AML-193 (cell line): ENCODE data around the gene EIF4H.
A peak's percentile ranks its signal among the peaks of the same experiment; 100 is the strongest.
"Not testable (repeated sequence)": the region's sequence is repeated elsewhere in the genome, so short reads cannot be mapped to it uniquely, and the experiment has no call there.

Source experiments
- DNase-seq, 2 experiments: peaks; one replicate each; lab custom pipeline; 2025; lab: John Stamatoyannopoulos, UW

The EIF4H gene

DNA sequence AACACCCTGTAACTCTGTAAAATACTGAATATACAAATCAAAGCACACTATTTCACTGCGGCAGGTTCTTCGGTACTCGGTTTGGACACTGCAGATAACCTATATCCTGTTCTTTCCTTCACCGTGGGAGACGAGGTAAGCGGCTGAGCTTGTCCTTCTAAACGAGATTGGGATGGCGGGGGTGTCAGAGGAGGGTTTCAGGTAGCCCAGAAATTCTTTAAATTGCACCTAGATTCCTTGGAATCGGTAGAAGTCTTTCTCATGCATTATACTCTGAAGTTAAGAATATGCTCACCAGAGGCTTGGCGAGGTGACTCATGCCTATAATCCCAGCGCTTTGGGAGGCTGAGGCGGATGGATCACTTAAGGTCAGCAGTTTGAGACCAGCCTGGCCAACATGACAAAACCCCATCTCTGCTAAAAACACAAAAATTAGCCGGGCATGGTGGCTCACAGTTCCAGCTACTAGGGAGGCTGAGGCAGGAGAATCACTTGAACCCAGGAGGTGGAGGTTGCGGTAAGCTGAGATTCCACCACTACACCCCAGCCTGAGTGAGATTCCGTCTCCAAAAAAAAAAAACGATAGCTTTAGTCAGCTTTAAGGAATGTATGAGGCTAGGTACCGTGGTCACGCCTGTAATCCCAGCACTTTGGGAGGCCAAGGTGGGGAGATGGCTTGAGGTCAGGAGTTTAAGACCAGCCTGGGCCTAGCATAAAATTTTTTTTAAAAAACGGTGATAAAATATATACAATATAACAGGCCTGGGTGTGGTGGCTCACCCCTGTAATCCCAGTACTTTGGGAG lies 25.6 kb downstream of the EIF4H start:
- DNase-seq: no peak

DNA sequence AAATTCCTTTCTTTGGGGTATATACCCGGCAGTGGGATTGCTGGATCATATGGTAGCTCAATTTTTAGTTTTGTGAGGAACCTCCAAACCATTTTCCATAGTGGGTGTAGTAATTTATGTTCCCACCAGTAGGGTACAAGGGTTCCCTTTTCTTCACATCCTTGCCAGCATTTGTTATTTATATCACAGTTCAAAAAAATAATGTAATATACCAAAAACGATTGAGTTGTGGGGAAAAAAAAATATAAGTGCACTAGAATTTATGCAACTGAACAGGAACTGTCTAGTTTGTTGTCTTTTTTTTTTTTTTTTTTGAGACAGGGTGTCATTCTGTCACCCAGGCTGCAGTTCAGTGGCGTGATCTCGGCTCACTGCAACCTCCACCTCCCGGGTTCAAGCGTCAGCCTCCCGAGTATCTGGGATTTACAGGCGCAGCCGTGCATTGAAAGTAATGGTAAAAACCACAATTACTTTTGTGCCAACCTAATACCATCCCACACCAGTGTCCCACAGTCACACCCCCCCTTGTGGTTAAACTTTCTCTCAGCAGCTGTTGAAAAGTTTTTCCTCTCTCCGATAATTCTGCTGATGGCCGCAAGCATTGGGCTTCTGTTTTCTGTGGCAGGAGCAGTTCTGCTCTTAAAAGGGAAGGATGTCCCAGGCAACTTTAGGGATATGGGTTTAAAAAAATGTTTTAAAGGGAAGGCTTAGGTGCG lies 28.8 kb downstream of the EIF4H start:
- peak; percentile 79 to 81 for DNase-seq

DNA sequence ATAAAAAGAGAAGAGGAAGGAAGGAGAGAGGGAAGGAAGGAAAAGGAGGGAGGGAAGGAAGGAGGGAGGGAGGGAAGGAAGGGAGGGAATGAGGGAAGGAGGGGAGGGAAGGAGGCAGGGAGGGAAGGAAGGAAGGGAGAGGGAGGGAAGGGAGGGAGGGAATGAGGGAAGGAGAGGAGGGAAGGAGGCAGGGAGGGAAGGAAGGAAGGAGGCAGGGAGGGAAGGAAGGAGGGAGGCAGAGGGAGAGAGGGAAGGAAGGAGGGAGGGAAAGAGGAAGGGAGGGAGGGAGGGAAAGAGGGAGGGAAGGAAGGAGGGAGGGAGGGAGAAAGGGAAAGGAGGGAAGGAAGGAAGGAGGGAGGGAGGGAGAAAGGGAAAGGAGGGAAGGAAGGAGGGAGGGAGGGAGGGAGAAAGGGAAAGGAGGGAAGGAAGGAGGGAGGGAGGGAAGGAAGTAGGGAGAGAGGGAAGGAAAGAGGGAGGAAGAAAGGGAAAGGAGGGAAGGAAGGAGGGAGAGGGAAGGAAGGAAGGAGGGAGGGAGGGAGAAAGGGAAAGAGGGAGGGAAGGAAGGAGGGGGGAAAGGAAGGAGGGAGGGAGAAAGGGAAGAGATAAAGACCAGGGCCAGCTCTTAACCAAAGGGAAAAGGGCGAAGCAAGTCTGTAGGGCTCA lies 29.9 kb downstream of the EIF4H start:
- no peak for DNase-seq

- DNase-seq: not testable (repeated sequence)
These were observed 31.9 kb downstream of the EIF4H start for GRCh38 chr7:74206052-74206451.

GRCh38 chr7:74206589-74207120 lies 32.5 kb downstream of the EIF4H start:
- DNase-seq: peak; percentile 61 to 69

GRCh38 chr7:74207586-74207985 lies 33.4 kb downstream of the EIF4H start:
- no peak for DNase-seq

GRCh38 chr7:74208241-74208640 lies 34.1 kb downstream of the EIF4H start:
- DNase-seq: not testable (repeated sequence)

DNA sequence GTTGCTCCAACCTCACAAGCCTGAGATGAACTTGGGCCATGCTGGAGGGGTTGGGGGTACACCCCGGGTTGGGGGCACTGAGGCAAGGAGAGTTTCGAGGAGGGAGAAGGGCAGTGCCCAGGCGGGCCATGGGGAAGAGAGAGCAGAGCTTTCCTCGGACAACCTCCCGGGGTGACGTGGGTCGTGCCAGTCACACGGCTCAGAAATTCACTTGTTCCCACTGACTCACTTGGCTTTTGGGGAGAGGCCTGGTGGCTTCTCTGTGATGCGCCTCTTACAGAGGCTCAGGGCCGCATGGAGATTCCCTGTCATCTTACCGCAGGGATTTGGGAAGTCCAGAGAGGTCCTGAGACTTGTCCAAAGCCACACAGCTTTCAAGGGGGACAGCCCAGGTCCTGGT lies 38.5 kb downstream of the EIF4H start:
- peak in 1 of 2 experiments; percentile 27 for DNase-seq

DNA sequence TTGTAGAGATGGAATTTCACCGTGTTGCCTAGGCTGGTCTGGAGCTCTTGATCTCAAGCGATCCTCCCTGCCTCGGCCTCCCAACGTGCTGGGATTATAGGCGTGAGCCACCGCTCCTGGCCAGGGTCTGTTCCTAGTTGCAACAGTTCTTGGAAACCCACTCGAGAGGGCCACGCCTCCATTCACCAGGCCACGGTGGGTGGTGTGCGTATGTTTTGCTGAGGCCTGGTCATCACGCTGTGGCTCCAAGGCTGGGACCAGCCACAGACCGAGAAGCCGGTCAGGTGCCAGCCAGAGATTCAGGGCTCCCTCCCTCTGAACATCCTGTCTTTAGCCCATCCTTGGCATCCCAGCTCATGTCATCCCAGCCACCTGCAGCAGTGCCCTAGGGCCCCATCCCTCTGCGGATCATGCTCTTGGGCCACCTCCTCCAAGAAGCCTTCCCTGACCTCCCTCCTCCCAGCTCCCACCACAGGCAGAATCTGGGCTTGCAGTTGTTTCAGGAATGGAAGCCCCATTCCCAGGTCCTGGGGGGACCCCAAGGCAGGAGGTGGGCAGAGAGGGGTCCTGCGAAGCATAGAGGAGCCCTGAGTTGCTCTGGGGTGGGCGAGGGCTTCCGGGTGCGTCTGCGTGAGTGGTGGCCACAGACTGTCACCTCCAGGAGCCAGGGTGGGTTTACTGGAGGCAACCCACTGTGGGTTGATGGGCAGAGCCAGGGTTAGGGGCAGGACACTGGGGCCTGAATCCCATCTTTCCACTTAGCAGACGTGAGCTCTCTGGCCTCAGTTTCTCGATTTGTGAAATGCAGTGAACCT lies 40.9 kb downstream of the EIF4H start:
- DNase-seq: no peak

GRCh38 chr7:74215921-74216320 lies 41.8 kb downstream of the EIF4H start:
- DNase-seq: no peak

DNA sequence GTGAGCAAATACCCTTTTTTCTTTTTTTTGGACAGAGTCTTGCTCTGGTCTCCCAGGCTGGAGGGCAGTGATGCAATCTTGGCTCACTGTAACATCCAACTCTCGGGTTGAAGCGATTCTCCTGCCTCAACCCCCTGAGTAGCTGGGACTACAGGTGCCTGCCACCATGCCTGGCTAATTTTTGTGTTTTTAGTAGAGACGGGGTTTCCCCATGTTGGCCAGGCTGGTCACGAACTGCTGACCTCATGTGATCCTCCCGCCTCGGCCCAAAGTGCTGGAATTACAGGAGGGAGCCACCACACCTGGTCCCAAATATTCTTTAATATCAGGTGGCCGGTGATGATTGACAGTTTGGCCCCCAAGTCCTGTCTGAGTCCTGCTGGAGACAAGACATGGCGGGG lies 42.2 kb downstream of the EIF4H start:
- peak; percentile 55 to 59 for DNase-seq

- DNase-seq: peak; percentile 84 to 87
These were observed 43.5 kb downstream of the EIF4H start for GRCh38 chr7:74217455-74218342.

DNA sequence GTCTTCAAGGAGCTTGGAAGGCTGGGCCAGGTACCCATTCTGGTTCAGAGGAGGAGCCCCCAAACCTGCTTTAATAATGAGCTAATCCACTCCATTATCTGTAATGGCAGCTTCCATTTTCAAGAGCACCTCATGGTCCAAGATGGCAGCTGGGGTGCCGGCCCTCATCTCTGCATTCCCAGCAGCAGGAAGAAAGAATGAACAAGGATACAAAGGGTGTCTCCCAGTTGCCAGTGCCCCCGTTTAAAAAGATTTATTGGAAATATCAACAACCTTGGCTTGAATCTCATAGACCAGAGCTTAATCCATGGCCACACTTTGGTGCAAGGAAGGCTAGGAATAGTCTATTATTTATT lies 44.2 kb downstream of the EIF4H start:
- no peak for DNase-seq

DNA sequence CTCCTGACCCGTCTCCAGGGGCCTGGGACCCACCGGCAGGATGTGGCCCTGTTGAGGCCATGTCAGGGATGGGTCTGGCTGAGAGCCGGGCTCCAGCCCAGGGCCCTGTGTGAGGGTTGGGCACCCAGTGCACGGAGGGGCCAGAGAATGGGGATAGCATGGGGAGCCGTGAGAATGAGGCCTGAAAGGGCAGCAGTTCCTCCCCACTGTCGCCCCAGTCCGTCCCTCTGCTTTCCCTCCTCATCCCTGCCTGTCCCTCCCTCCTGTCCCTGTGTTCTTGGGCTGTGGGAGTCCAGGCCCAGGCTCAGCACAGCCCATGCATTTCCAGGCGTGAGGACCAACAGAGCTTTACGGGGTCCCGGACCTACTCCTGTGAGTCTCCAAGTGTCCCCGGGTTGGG lies 45.3 kb downstream of the EIF4H start:
- no peak for DNase-seq

GRCh38 chr7:74220229-74220628 lies 46.1 kb downstream of the EIF4H start:
- no peak for DNase-seq

GRCh38 chr7:74221713-74222112 lies 47.6 kb downstream of the EIF4H start:
- no peak for DNase-seq

- DNase-seq: no peak
These were observed 48.9 kb downstream of the EIF4H start for GRCh38 chr7:74222851-74223710.

DNA sequence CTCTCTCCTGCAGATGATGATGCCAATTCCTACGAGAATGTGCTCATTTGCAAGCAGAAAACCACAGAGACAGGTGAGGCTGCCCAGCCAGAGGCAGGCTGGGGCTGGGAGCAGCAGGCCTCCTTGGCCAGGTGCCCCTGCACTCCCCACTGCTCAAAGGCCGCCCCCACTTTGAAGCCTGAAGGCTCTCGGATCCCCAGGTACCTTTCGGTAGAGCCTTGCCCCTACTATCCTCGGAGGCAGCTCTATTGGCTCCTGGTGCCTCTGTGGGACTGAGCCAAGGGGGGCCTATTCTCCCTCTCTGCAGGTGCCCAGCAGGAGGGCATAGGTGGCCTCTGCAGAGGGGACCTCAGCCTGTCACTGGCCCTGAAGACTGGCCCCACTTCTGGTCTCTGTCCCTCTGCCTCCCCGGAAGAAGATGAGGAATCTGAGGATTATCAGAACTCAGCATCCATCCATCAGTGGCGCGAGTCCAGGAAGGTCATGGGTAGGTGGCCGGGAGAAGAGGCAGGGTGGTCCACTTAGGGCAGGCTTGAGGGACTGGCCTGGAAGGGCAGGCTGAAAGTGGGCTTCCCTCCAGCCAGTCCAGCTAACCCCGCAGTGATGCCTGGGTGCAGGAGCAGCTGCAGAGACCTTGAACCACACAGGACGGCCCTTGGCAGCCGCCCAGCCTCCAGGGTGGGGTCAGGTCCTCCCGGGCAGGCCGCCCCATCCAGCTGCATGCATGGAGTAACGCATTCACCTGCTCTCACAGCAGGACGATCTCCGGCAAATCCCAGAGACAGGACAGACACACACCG lies 49.8 kb downstream of the EIF4H start:
- no peak for DNase-seq

- no peak for DNase-seq
These were observed 50.3 kb downstream of the EIF4H start for GRCh38 chr7:74224511-74224832.
